Measurements from ENCODE around the gene SOS1.

GRCh38 chr2:39133215-39133851 lies 12.5 kb upstream of the SOS1 start:
- no peak for TF ChIP-seq POLR2A (IDR thresholded peaks at IDR 0.05; ENCODE audit: insufficient read depth in 1 of 2, low read depth in 2 of 2, low read length in 2 of 2)
- TF ChIP-seq, protein P1, sequence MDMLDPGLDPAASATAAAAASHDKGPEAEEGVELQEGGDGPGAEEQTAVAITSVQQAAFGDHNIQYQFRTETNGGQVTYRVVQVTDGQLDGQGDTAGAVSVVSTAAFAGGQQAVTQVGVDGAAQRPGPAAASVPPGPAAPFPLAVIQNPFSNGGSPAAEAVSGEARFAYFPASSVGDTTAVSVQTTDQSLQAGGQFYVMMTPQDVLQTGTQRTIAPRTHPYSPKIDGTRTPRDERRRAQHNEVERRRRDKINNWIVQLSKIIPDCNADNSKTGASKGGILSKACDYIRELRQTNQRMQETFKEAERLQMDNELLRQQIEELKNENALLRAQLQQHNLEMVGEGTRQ (IDR thresholded peaks at IDR 0.05; ENCODE audit: low read depth, low read length), result no peak
- TF ChIP-seq, protein P1 (CRISPR knock-in tag; IDR thresholded peaks at IDR 0.05; ENCODE audit: borderline replicate concordance), result no peak
- TF ChIP-seq DPF2 (CRISPR knock-in tag; IDR thresholded peaks at IDR 0.05; ENCODE audit: borderline replicate concordance, low read depth), result no peak
- TF ChIP-seq MXI1 (IDR thresholded peaks at IDR 0.05; ENCODE audit: borderline replicate concordance, low read depth, low read length), result no peak
- no peak for TF ChIP-seq ETV6 (CRISPR knock-in tag; conservative IDR thresholded peaks at IDR 0.05)
- TF ChIP-seq, protein P2, sequence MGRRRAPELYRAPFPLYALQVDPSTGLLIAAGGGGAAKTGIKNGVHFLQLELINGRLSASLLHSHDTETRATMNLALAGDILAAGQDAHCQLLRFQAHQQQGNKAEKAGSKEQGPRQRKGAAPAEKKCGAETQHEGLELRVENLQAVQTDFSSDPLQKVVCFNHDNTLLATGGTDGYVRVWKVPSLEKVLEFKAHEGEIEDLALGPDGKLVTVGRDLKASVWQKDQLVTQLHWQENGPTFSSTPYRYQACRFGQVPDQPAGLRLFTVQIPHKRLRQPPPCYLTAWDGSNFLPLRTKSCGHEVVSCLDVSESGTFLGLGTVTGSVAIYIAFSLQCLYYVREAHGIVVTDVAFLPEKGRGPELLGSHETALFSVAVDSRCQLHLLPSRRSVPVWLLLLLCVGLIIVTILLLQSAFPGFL (CRISPR knock-in tag; IDR thresholded peaks at IDR 0.05), result no peak

Measured in HepG2 (cell line).